NT2/D1 (cell line): ENCODE results near the gene HOXA11.
A peak's percentile ranks its signal among the peaks of the same experiment; 100 is the strongest.

ENCODE experiments used
- SUZ12 ChIP-seq: IDR thresholded peaks from 2 replicates; pipeline ENCODE4 v1.6.1; 2011; ENCODE audit not compliant: insufficient read length, insufficient read depth; ENCODE audit errors: extremely low read depth
- YY1 ChIP-seq: IDR thresholded peaks from 2 replicates; pipeline ENCODE4 v1.6.1; 2011; ENCODE audit not compliant: insufficient read length, insufficient read depth
- ZNF274 ChIP-seq: IDR thresholded peaks from 2 replicates; pipeline ENCODE4 v1.6.1; 2011; ENCODE audit warnings: mild to moderate bottlenecking, low read depth, low read length

DNA sequence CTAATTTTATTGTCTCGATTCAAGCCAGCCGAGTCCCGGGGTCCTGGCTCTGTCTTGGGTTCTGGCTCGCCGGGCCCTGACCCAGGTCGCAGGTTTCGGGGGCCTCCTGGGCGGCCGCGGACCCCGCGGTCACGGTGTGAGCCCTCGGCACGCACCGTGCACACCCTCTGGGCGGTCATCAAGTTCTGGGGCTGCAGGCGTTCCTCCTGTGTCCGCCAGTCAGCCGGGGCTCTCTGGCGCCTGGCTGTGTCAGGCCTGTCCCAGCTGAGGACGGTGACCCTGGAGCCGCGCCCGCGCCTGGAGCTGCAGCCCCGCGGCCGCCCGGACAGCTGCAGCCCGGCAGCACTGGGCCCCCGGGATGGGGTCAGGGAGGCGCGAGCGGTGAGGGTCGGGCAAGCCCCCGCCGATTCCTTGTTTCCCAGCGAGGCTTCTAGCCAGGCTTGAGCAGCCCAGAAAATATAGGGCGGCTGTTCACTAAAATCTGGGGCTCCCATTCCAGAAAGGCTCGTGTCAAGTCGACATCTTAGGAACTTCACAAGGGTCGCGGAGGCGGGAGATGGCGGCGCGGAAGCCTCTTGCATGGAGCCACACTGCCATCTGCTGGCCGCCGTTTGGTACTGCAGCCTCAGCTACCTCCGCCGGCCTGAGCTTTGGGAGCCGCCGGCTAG, 24.4 kb downstream of the HOXA11 start:
- TF ChIP-seq ZNF274 (no peak), YY1 (peak; percentile 75), SUZ12 (peak; percentile 6)
